DND-41 (cell line): ENCODE measurements around the gene FBXW8.

Experiments
- ATAC-seq: fragments of 200-7000 bp; cut with Tn5 transposase; 3 replicates; pipeline ENCODE4 v1.9.1; 2021; ENCODE audit warnings: low read depth; ENCODE audit not compliant: insufficient read depth
- DNase-seq: peaks from one replicate; pipeline ENCODE4 v3.0.0-alpha.2; 2020
- H2AFZ ChIP-seq: 2 replicates; pipeline ENCODE4 v1.6.0; 2012; ENCODE audit warnings: low read depth, low read length
- H3K27ac ChIP-seq: 2 replicates; pipeline ENCODE4 v1.5.1; 2012; ENCODE audit warnings: low read length, inconsistent platforms
- H3K27me3 ChIP-seq: fragments of 200-600 bp; sonication (generic); 2 replicates; pipeline ENCODE4 v1.6.0; 2012; ENCODE audit warnings: low read length, mild to moderate bottlenecking, inconsistent platforms; ENCODE audit not compliant: insufficient read depth, poor library complexity
- H3K36me3 ChIP-seq: 2 replicates; pipeline ENCODE4 v1.5.1; 2012; ENCODE audit warnings: low read length, inconsistent platforms; ENCODE audit not compliant: insufficient read depth
- H3K4me1 ChIP-seq: 2 replicates; pipeline ENCODE4 v1.5.1; 2012; ENCODE audit warnings: mild to moderate bottlenecking, low read length; ENCODE audit not compliant: insufficient read depth
- H3K4me2 ChIP-seq: 2 replicates; pipeline ENCODE4 v1.6.0; 2012; ENCODE audit warnings: mild to moderate bottlenecking, moderate library complexity, low read length, inconsistent platforms; ENCODE audit not compliant: insufficient read depth
- H3K4me3 ChIP-seq, 2 experiments: fragments of 200-600 bp in 1 of 2; shearing (Covaris generic) in 1 of 2; 2 replicates each; pipeline ENCODE4 v1.5.1; 2012 to 2016; ENCODE audit warnings: inconsistent platforms in 2 of 2, low read length in 2 of 2, mild to moderate bottlenecking in 2 of 2, low read depth in 1 of 2, moderate library complexity in 1 of 2
- H3K79me2 ChIP-seq: 2 replicates; pipeline ENCODE4 v1.6.0; 2012; ENCODE audit warnings: low read length, inconsistent platforms; ENCODE audit not compliant: insufficient read depth
- H3K9ac ChIP-seq: 2 replicates; pipeline ENCODE4 v1.6.0; 2012; ENCODE audit warnings: low read depth, mild to moderate bottlenecking, inconsistent platforms, low read length, moderate library complexity
- H3K9me3 ChIP-seq: 2 replicates; pipeline ENCODE4 v1.5.1; 2012; ENCODE audit warnings: low read length, moderate library complexity, mild to moderate bottlenecking, inconsistent platforms; ENCODE audit not compliant: insufficient read depth, severe bottlenecking
- H4K20me1 ChIP-seq: 2 replicates; pipeline ENCODE4 v1.6.0; 2012; ENCODE audit warnings: low read length; ENCODE audit not compliant: insufficient read depth
- CTCF ChIP-seq: IDR thresholded peaks from 2 replicates; pipeline ENCODE4 v1.5.1; 2012; ENCODE audit warnings: borderline replicate concordance, low read length, moderate library complexity, mild to moderate bottlenecking; ENCODE audit not compliant: poor library complexity, severe bottlenecking; ENCODE audit errors: extremely low read depth
- EZH2 ChIP-seq: IDR thresholded peaks from 3 replicates; pipeline ENCODE4 v1.6.1; 2012; ENCODE audit warnings: borderline replicate concordance, low read depth, mild to moderate bottlenecking, moderate library complexity, low read length, inconsistent platforms; ENCODE audit not compliant: severe bottlenecking

The FBXW8 gene

DNA sequence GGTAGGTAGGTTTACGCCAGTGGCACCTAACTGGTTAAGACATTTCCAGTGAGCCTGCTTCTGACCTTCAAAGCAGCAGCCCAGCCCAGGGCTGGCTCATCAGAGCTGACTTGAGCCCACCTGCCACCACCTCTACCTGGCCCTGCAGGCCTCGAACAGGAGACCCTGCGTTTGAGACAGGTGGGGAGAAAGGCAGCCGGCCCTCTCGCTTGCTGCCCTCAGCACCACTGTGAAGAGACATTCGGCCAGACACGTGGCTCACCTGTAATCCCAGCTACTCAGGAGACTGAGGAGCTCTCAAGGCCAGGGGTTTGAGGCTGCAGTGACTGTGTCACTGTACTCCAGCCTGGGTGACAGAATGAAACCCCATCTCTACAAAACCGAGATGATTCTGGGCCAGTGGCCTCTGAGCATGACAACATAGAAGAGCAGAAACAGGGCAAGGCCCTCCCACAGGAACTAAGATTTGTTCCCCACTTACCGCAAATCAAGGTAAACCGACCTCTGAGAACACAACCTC lies 114.3 kb downstream of the FBXW8 start:
- Histone ChIP-seq H3K4me1 (0 out of 2 replicates have a peak, but pooled peaks cover 4% of the 10 kb centered on the region), H3K9me3 (no peaks in the 10 kb centered on the region), H3K4me3 (no peak overlapping the region), H3K79me2 (no peaks in the 10 kb centered on the region), H2AFZ (no peak overlapping the region), H3K36me3 (peaks cover 69% of the 10 kb centered on the region), H3K27ac (no peak overlapping the region), H3K27me3 (no peaks in the 10 kb centered on the region), H3K4me2 (no peak overlapping the region), H4K20me1 (no peaks in the 10 kb centered on the region), H3K9ac (no peak overlapping the region)
- DNase-seq (no peak), ATAC-seq (no peak)
- TF ChIP-seq CTCF (no peak), EZH2 (no peak)

DNA sequence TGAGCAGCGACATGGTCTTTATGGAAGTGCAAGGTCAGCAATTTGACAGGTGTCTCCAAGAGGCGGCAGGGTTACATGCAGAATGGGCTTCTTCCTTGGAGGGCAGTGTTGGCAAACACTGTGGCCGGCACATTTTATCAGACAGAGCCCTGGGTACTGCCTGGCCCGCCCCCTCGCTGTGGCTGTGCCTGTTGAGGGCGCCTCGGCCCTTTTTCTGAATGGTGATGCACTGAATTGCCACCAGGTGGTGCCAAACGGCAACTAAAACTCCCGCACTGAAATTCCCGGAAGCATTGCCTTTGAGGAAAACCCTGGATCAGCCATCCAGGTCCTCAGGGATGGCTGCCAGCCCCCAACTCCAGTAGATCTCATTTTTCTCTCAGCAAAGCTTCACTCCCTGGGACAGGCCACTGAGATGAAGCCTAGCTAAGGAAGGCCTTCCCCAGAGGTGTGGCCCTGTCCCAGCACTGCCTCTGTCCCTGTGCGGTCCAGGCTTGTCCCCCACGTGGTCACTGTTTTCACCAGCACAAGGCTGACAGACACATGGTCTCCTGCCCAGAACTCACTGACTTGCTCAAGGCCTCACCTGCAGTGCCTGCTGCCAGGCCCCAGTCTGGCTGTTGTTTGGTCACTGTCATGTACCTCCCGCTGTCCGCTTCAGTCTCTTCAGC lies 114.9 kb downstream of the FBXW8 start:
- no peaks in the 10 kb centered on the region for H3K27me3 ChIP-seq
- H3K4me3 ChIP-seq = no peak overlapping the region
- peaks cover 73% of the 10 kb centered on the region for H3K36me3 ChIP-seq
- DNase-seq (peak; percentile 64), ATAC-seq (peak; percentile 82)
- 0 out of 2 replicates have a peak overlapping the region, but pooled peaks have one; percentile 0 for H3K9ac ChIP-seq
- no peaks in the 10 kb centered on the region for H3K79me2 ChIP-seq
- no peaks in the 10 kb centered on the region for H4K20me1 ChIP-seq
- no peaks in the 10 kb centered on the region for H3K9me3 ChIP-seq
- peak; percentile 93 for TF ChIP-seq CTCF
- TF ChIP-seq EZH2 = no peak
- H2AFZ ChIP-seq = no peak overlapping the region
- H3K27ac ChIP-seq = peak overlapping the region; percentile 67
- 0 out of 2 replicates have a peak, but pooled peaks cover 4% of the 10 kb centered on the region for H3K4me1 ChIP-seq
- no peak overlapping the region for H3K4me2 ChIP-seq

- no peak overlapping the region for H3K4me2 ChIP-seq
- H3K4me1 ChIP-seq = 0 out of 2 replicates have a peak, but pooled peaks cover 4% of the 10 kb centered on the region
- no peak overlapping the region for H2AFZ ChIP-seq
- H3K36me3 ChIP-seq = peaks cover 73% of the 10 kb centered on the region
- H3K9me3 ChIP-seq = no peaks in the 10 kb centered on the region
- H3K4me3 ChIP-seq = no peak overlapping the region
- TF ChIP-seq CTCF = no peak
- TF ChIP-seq EZH2 = no peak
- no peak overlapping the region for H3K9ac ChIP-seq
- H3K27me3 ChIP-seq = no peaks in the 10 kb centered on the region
- no peaks in the 10 kb centered on the region for H4K20me1 ChIP-seq
- peak overlapping the region; percentile 67; the same call in 1 of the 2 replicates for H3K27ac ChIP-seq
- no peaks in the 10 kb centered on the region for H3K79me2 ChIP-seq
- no peak for ATAC-seq
- DNase-seq = no peak
Observed at GRCh38 chr12:117026343-117026742, 115.6 kb downstream of the FBXW8 start.
